ENCODE results near the gene EN1. TPM values are rescaled to one million over a fixed set of nuclear protein-coding genes. Genes with fewer than 3 reads are reported as not detected.

The EN1 gene
- total and polyA plus RNA-seq, 2 of the 4 experiments (the other 2 are of a cell fraction) = not detected

DNA sequence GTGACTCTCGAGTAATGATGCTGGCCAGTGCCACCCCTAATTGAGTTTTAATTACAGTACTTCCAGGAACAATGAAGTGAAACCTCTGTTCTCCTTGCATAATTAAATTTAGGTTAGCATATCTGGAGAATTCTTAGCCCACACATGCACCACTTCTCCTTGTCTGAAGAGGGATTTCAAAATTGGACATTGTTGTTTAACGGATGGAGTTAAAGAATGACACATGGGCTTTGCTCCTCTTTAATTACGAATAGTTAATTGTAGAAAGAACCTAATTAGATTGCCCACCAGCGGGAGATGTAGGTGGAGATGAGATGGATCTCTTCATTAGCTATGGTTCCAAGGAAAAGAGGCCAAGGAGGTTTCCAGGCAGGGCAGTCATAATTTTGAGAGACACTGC, 33.1 kb upstream of the EN1 start:
- no peak overlapping the region for H4K8ac ChIP-seq (ENCODE audit: low read depth in 2 of 2, low read length in 2 of 2)
- H3K9ac ChIP-seq (ENCODE audit: low read depth, low read length) = no peak overlapping the region
- TF ChIP-seq MXI1 (IDR thresholded peaks at IDR 0.05; ENCODE audit: borderline replicate concordance, low read depth, low read length) (no peak), MAZ (IDR thresholded peaks at IDR 0.05; ENCODE audit: borderline replicate concordance, low read depth, low read length) (no peak), MAFK (IDR thresholded peaks at IDR 0.05; ENCODE audit: low read depth, low read length) (no peak), CHD1 (IDR thresholded peaks at IDR 0.05; ENCODE audit: low read depth, low read length) (no peak), NFE2L2 (IDR thresholded peaks at IDR 0.05; ENCODE audit: low read depth, low read length) (no peak), USF2 (IDR thresholded peaks at IDR 0.05; ENCODE audit: low read depth, low read length) (no peak)
- TF ChIP-seq, protein P1, sequence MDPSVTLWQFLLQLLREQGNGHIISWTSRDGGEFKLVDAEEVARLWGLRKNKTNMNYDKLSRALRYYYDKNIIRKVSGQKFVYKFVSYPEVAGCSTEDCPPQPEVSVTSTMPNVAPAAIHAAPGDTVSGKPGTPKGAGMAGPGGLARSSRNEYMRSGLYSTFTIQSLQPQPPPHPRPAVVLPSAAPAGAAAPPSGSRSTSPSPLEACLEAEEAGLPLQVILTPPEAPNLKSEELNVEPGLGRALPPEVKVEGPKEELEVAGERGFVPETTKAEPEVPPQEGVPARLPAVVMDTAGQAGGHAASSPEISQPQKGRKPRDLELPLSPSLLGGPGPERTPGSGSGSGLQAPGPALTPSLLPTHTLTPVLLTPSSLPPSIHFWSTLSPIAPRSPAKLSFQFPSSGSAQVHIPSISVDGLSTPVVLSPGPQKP (IDR thresholded peaks at IDR 0.05; ENCODE audit: borderline replicate concordance, low read depth, low read length) = no peak
- no peak overlapping the region for H3K56ac ChIP-seq (ENCODE audit: extremely low read depth, insufficient read depth, low read length)
- H4K20me1 ChIP-seq (ENCODE audit: insufficient read depth, low read length) = no peaks in the 10 kb centered on the region
- no CpG with 5 or more reads among the region's 4 CpGs for WGBS, 2 experiments (ENCODE audit: extremely low coverage in 2 of 2, insufficient read length in 1 of 2)
- no peak for ATAC-seq (ENCODE audit: low read depth)
- no peak overlapping the region for H3K4me3 ChIP-seq (ENCODE audit: insufficient read depth, low read depth, low read length)
- no peak overlapping the region for H3K23ac ChIP-seq (ENCODE audit: low read depth, low read length)
- H2BK20ac ChIP-seq (ENCODE audit: low read depth, low read length) = no peak overlapping the region
- no peak overlapping the region for H2AK5ac ChIP-seq (ENCODE audit: low read depth, low read length)
- no peak overlapping the region for H2AFZ ChIP-seq (replicated peaks; ENCODE audit: low read length, poor library complexity)
- H3K27ac ChIP-seq (ENCODE audit: insufficient read depth, low read length) = no peak overlapping the region
- no peaks in the 10 kb centered on the region for H3K36me3 ChIP-seq (ENCODE audit: control insufficient read depth, insufficient read depth, low read length)
- intact Hi-C loops (cut with micrococcal nuclease) (loop anchor here (5.0 kb wide), 3 partner anchors 337 to 782 kb away; no protein-coding TSS in a partner anchor), in situ Hi-C loops (cut with MboI; ENCODE audit: low sequenced_read_pairs) (loop anchor here (5.0 kb wide), 1 partner anchor 407 kb away; no protein-coding TSS in a partner anchor), dilution Hi-C loops (cut with HindIII; ENCODE audit: low sequenced_read_pairs, unreplicated experiment) (no loop called here)
- H3K27me3 ChIP-seq (ENCODE audit: control insufficient read depth, insufficient read depth, low read length) = no peaks in the 10 kb centered on the region; the same call in 1 of the 2 replicates
- H4K91ac ChIP-seq (ENCODE audit: insufficient read depth, low read depth, low read length) = no peak overlapping the region
- no peak overlapping the region for H3K4me2 ChIP-seq (ENCODE audit: low read depth, low read length)
- no peak for DNase-seq
- H2BK5ac ChIP-seq (ENCODE audit: low read depth, low read length, poor library complexity, severe bottlenecking) = no peak overlapping the region
- no peak overlapping the region for H2AK9ac ChIP-seq (replicated peaks; ENCODE audit: low read depth, low read length, poor library complexity)
- H3K79me1 ChIP-seq (ENCODE audit: low read depth in 1 of 2, low read length in 2 of 2) = no peaks in the 10 kb centered on the region
- H3K9me1 ChIP-seq (ENCODE audit: insufficient read depth, low read length) = no peaks in the 10 kb centered on the region
- H2BK120ac ChIP-seq (ENCODE audit: low read depth, low read length) = no peak overlapping the region
- H2BK15ac ChIP-seq (ENCODE audit: low read depth, low read length) = no peak overlapping the region
- CTCF ChIA-PET = interaction anchor here (1.9 to 3.0 kb wide), 2 partner anchors 9 to 596 kb away, joined by 5 to 23 read pairs; no protein-coding TSS in a partner anchor
- H3K9me3 ChIP-seq (ENCODE audit: control insufficient read depth, insufficient read depth, low read length) = no peaks in the 10 kb centered on the region
- POLR2A ChIA-PET (ENCODE audit: unreplicated experiment) = no interaction called here
- BruUV-seq (replicated peaks) = no TSS peak
- no peak overlapping the region for H3K18ac ChIP-seq (ENCODE audit: low read depth, low read length)
- H3K14ac ChIP-seq (replicated peaks; ENCODE audit: low read depth, low read length) = no peak overlapping the region
- H4K5ac ChIP-seq (ENCODE audit: low read depth, low read length) = no peak overlapping the region
- no peak overlapping the region for H3K4ac ChIP-seq (ENCODE audit: low read depth, low read length)
- H3K4me1 ChIP-seq (ENCODE audit: control insufficient read depth, insufficient read depth, low read length) = no peaks in the 10 kb centered on the region

All from IMR-90 (cell line).